Caco-2 (cell line): ENCODE results near the gene PEX19. TPM values are rescaled to one million over a fixed set of nuclear protein-coding genes. Genes with fewer than 3 reads are reported as not detected.

Experiments used
- BruUV-seq: library from RNA; stranded (reverse); fragments of 400-500 nt; replicated peaks from 2 replicates; lab custom pipeline; 2021; lab: Mats Ljungman, UMichigan
- CTCF ChIA-PET: fragments of 300-600 bp; sonication (Branson Sonifier 250); formaldehyde crosslinking; loops from one replicate; lab custom pipeline; 2022; ENCODE audit warnings: antibody characterized with exemption; lab: Charles Lee
- POLR2A ChIA-PET: fragments of 300-600 bp; sonication (Branson Sonifier 250); formaldehyde crosslinking; loops from one replicate; lab custom pipeline; 2022; ENCODE audit warnings: antibody characterized with exemption; lab: Charles Lee
- DNase-seq, 2 experiments: peaks; one replicate each; pipeline versions ENCODE4 v3.0.0 to v3.0.0-alpha.2; 2020 to 2022
- H3K27me3 ChIP-seq: replicated peaks from 2 replicates; pipeline ENCODE4 v1.6.0; 2011; ENCODE audit warnings: low read length; ENCODE audit not compliant: control insufficient read depth, insufficient read depth
- H3K36me3 ChIP-seq: 2 replicates; pipeline ENCODE4 v1.5.1; 2011; ENCODE audit warnings: low read length; ENCODE audit not compliant: control insufficient read depth, insufficient read depth
- H3K4me1 ChIP-seq: fragments of 250-450 bp; sonication (Bioruptor Pico); 2 replicates; pipeline ENCODE4 v1.5.1; 2020; ENCODE audit warnings: mild to moderate bottlenecking
- H3K4me3 ChIP-seq: 2 replicates; pipeline ENCODE4 v1.5.1; 2011; ENCODE audit warnings: low read depth, mild to moderate bottlenecking, control low read depth, low read length
- H3K9me3 ChIP-seq: fragments of 250-450 bp; sonication (Bioruptor Pico); 2 replicates; pipeline ENCODE4 v1.5.1; 2020; ENCODE audit warnings: mild to moderate bottlenecking, moderate library complexity
- H3K27ac Mint-ChIP-seq: one replicate; pipeline ENCODE4 v1.8.0; 2022; ENCODE audit warnings: mixed read lengths; ENCODE audit not compliant: unreplicated experiment
- H3K27me3 Mint-ChIP-seq: one replicate; pipeline ENCODE4 v1.8.0; 2022; ENCODE audit warnings: mixed read lengths; ENCODE audit not compliant: insufficient read depth, unreplicated experiment
- H3K36me3 Mint-ChIP-seq: one replicate; pipeline ENCODE4 v1.8.0; 2022; ENCODE audit warnings: mild to moderate bottlenecking, mixed read lengths; ENCODE audit not compliant: insufficient read depth, unreplicated experiment
- H3K4me1 Mint-ChIP-seq: one replicate; pipeline ENCODE4 v1.8.0; 2022; ENCODE audit warnings: low read depth, mixed read lengths; ENCODE audit not compliant: unreplicated experiment
- H3K4me3 Mint-ChIP-seq: one replicate; pipeline ENCODE4 v1.8.0; 2022; ENCODE audit warnings: mild to moderate bottlenecking, moderate library complexity, mixed read lengths; ENCODE audit not compliant: unreplicated experiment
- H3K9me3 Mint-ChIP-seq: one replicate; pipeline ENCODE4 v1.8.0; 2022; ENCODE audit warnings: mixed read lengths; ENCODE audit not compliant: unreplicated experiment
- intact Hi-C: fragments of 100-400 bp; cut with micrococcal nuclease; formaldehyde crosslinking; loops from one replicate; pipeline ENCODE4 v1.10.0; 2022; ENCODE audit not compliant: unreplicated experiment
- total RNA-seq: library from RNA; stranded (reverse); gene quantifications from 2 replicates; pipeline ENCODE4 v1.2.3, GENCODE V29; 2022
- TF ChIP-seq, protein P1 (sequence below), 2 experiments: fragments of 200-600 bp in 1 of 2; IDR thresholded peaks; 1 replicate in 1 of 2; 2 replicates in 1 of 2; pipeline versions ENCODE4 v1.5.1 to v1.8.0; 2011 to 2022; ENCODE audit warnings: antibody characterized with exemption in 1 of 2, control low read depth in 1 of 2, inconsistent platforms in 1 of 2, low read depth in 1 of 2, low read length in 1 of 2, mild to moderate bottlenecking in 1 of 2, moderate library complexity in 1 of 2; ENCODE audit not compliant: insufficient read depth in 1 of 2, severe bottlenecking in 1 of 2, unreplicated experiment in 1 of 2

The PEX19 gene
- total RNA-seq, 1 experiment from 2014 or later: 59.3 TPM

DNA sequence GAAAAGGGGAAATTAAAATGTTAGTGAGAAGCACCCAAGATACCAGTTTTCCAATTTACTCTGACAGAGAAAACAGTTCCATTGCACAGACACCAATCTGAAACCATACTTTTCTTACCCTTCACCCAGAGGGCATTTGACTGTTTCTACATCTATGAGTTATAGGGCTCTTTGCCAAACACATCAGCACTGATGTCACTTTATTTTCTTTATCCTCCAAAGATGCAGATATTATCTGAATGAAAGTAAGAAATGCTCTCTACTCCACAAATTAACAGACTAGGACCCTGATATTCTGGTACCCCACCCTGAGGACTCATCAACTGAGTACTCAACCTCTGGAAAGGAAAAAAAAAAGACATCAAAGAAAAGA, 24.2 kb upstream of the PEX19 start:
- Histone ChIP-seq H3K27me3 (no peaks in the 10 kb centered on the region), H3K4me1 (no peaks in the 10 kb centered on the region), H3K36me3 (peaks cover 5% of the 10 kb centered on the region), H3K9me3 (no peaks in the 10 kb centered on the region), H3K4me3 (no peak overlapping the region)
- no peak overlapping the region for H3K4me3 Mint-ChIP-seq
- intact Hi-C loops: no loop called here
- TF ChIP-seq, protein P1, sequence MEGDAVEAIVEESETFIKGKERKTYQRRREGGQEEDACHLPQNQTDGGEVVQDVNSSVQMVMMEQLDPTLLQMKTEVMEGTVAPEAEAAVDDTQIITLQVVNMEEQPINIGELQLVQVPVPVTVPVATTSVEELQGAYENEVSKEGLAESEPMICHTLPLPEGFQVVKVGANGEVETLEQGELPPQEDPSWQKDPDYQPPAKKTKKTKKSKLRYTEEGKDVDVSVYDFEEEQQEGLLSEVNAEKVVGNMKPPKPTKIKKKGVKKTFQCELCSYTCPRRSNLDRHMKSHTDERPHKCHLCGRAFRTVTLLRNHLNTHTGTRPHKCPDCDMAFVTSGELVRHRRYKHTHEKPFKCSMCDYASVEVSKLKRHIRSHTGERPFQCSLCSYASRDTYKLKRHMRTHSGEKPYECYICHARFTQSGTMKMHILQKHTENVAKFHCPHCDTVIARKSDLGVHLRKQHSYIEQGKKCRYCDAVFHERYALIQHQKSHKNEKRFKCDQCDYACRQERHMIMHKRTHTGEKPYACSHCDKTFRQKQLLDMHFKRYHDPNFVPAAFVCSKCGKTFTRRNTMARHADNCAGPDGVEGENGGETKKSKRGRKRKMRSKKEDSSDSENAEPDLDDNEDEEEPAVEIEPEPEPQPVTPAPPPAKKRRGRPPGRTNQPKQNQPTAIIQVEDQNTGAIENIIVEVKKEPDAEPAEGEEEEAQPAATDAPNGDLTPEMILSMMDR (IDR thresholded peaks at IDR 0.05; ENCODE audit: insufficient read depth in 1 of 2, low read depth in 1 of 2, low read length in 1 of 2, severe bottlenecking in 1 of 2, unreplicated experiment in 1 of 2): no peak
- no peak overlapping the region for H3K27ac Mint-ChIP-seq
- H3K9me3 Mint-ChIP-seq: no peaks in the 10 kb centered on the region
- no TSS peak for BruUV-seq
- H3K27me3 Mint-ChIP-seq: no peaks in the 10 kb centered on the region
- POLR2A ChIA-PET: no interaction called here
- no peaks in the 10 kb centered on the region for H3K4me1 Mint-ChIP-seq
- H3K36me3 Mint-ChIP-seq: peaks cover 81% of the 10 kb centered on the region
- CTCF ChIA-PET: interaction anchor here (1.0 kb wide), 1 partner anchor 17 kb away, joined by 3 read pairs; no protein-coding TSS in a partner anchor
- DNase-seq: no peak

DNA sequence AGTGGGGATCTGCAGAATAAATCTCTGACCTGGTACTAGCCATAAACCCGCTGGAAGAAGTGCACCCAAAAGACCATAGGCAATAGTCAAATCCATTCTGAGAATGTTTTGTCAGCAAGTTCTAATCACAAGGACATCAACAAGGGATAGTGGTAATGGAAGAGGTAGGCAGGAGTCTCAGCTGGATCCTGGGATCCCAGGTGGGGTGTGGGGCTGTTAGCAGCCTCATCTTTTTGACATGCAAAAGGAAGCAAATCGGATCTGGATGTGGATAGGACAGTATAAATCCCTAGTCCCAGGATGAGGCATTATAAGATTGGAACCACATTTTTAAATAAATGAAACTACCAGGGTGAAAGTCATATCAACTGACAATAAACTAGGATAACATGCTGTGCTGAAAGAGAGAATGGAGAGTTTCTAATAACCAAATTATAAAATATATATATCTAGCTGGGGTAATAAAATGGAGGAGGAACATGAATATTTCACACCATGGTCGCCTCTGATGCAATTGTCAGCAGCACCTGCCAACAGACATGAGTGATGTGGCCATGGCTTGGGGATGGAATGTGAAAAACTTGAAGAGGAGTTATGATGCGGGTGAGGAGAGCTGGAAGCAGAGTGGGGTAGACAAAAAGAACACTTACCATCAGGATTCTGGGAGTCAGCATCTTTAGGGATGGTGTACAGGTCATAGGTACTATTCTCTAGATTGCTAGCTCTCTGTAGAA, 23.7 kb upstream of the PEX19 start:
- POLR2A ChIA-PET: no interaction called here
- no peaks in the 10 kb centered on the region for H3K9me3 Mint-ChIP-seq
- H3K27ac Mint-ChIP-seq: no peak overlapping the region
- no peaks in the 10 kb centered on the region for H3K27me3 Mint-ChIP-seq
- Histone ChIP-seq H3K9me3 (no peaks in the 10 kb centered on the region), H3K27me3 (no peaks in the 10 kb centered on the region), H3K4me1 (no peaks in the 10 kb centered on the region), H3K36me3 (peaks cover 5% of the 10 kb centered on the region), H3K4me3 (no peak overlapping the region)
- no peaks in the 10 kb centered on the region for H3K4me1 Mint-ChIP-seq
- CTCF ChIA-PET: interaction anchor here (0.8 to 1.0 kb wide), 2 partner anchors 16 to 115 kb away, joined by 3 read pairs; no protein-coding TSS in a partner anchor
- H3K36me3 Mint-ChIP-seq: peaks cover 79% of the 10 kb centered on the region
- no peak for DNase-seq
- TF ChIP-seq, protein P1 (IDR thresholded peaks at IDR 0.05; ENCODE audit: insufficient read depth in 1 of 2, low read depth in 1 of 2, low read length in 1 of 2, severe bottlenecking in 1 of 2, unreplicated experiment in 1 of 2): no peak
- intact Hi-C loops: no loop called here
- BruUV-seq: no TSS peak
- H3K4me3 Mint-ChIP-seq: no peak overlapping the region

DNA sequence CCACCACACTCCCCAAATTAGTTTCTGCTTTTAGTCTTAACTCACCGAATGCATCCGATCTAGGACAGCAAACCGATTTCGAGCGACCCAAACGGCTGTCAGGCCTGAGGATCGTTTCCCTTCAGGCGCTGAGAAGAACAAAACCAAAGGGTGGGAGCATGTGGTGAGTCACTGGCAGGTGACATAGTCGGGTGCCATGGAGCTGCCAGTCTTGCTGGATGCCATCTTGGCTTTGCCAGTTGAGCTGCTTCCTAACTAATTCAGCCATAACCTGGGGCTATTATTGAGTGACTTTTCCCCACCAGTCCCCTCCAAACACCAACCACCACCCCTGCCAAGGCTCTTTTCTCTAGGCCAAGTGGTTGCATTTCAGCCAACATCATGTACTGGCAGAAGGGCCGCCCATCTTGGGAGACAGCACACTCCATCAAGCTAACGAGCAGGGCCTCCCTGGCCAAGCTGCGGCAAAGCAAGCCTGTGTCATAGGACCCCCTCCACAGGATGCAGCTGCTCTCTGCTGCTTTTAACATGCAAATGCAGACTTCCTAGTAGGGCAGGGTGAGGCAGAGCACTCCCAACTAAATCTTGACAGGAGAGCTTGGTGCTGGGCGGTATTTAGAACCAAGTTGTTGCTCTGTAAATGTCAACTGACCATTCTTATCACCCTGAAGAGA, 22.3 kb upstream of the PEX19 start:
- H3K4me3 Mint-ChIP-seq: no peak overlapping the region
- TF ChIP-seq, protein P1 (IDR thresholded peaks at IDR 0.05; ENCODE audit: insufficient read depth in 1 of 2, low read depth in 1 of 2, low read length in 1 of 2, severe bottlenecking in 1 of 2, unreplicated experiment in 1 of 2): no peak
- intact Hi-C loops: no loop called here
- no peaks in the 10 kb centered on the region for H3K27me3 ChIP-seq
- peaks cover 2% of the 10 kb centered on the region for H3K36me3 ChIP-seq
- BruUV-seq: no TSS peak
- H3K27ac Mint-ChIP-seq: no peak overlapping the region
- ChIA-PET CTCF (interaction anchor here (0.8 kb wide), 1 partner anchor 114 kb away, joined by 3 read pairs; no protein-coding TSS in a partner anchor), POLR2A (no interaction called here)
- H3K4me3 ChIP-seq: no peak overlapping the region
- H3K36me3 Mint-ChIP-seq: peaks cover 77% of the 10 kb centered on the region
- H3K4me1 Mint-ChIP-seq: no peaks in the 10 kb centered on the region
- no peak for DNase-seq
- no peaks in the 10 kb centered on the region for H3K9me3 ChIP-seq
- no peaks in the 10 kb centered on the region for H3K4me1 ChIP-seq
- H3K9me3 Mint-ChIP-seq: no peaks in the 10 kb centered on the region
- no peaks in the 10 kb centered on the region for H3K27me3 Mint-ChIP-seq
